Measurements from ENCODE around the gene ANXA8.
"Not testable (repeated sequence)": the region's sequence is repeated elsewhere in the genome, so short reads cannot be mapped to it uniquely, and the experiment has no call there.

The ANXA8 gene

DNA sequence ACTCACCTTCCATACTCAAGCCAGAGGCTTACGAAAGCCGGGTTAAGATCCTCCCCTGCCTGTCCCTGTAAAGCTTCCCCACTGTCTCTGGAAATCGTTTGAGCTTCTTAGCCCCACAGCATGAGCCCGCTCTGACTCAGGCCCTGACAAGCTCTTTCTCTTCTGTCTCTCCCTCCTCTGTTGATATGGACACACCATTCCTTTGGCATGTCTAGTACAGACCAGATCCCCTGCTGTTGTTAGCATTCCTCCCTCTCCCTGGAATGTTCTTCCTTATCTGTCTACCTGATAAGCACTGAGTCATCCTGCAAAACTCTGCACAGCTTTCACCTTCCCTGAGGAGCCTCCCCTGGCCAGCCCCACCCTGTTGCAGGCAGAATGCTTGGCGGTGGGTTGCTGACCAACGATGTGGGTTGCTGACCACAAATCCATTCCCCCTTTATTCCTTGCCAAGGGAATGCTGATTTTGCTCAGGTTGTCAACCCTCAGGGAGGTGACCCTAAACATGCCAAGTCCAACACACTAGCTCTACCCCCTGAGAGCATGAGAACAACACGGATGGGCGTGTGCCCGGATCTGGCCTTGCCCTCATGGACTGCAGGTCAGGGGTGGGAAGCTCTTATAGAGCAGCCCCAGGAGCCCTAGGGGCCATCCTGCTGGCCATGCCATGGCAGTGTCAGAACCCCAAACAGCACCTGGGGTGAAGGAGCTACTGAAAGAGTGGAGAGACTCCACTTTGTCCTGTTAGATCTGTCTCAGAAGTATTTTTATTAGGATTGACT, 21.1 kb downstream of the ANXA8 start:
- DNase-seq = not testable (repeated sequence)

DNA sequence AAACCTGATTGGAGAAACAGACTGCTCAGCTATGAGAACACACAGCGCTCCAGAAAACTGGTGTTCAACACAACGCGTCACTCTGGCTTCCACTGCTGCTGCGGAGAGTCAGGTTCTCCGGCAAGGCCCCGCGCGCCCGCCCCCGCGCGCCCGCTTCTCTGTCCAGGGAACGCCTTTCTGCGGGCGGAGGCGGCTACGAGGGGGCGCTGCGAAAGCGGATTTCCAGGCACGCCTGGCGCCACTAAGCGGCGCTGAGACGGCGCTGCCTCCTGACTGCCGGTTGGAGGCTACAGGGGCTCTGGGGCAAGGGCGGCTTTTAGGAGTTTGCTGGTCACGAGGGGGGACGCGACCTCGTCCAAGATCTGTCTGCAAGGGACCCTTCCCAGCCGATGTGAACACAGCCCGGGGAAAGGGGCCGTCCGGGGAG, 22.6 kb downstream of the ANXA8 start:
- peak; percentile 22 for DNase-seq

DNA sequence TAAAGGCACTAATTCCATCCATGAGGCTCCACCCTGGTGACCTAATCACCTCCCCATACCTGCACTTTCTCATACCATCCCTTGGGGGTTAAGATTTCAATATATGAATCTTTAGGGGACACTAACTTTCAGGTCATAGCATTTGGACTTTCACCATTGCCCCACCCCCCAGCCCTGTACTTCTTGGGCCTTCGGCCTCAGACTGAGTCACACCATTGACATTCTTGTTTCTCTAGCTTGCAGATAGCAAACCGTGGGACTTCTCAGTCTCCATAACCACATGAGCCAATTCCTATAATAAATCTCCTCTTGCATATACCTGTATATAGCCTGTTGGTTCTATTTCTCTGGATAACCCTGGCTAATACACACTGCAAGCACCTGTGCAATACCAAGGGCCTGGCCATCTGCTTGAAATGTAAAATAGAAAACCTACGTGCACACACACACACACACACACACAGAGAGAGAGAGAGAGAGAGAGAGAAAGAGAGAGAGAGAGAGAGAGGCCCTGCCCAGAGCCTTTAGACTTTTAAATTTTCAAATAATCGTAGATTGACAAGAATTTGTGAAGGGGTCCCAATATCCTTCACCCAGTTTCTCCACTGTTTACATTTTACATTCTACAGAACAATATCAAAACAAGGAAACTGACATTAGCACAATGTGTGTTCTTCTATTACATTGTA, 25.3 kb downstream of the ANXA8 start:
- no peak for DNase-seq

DNA sequence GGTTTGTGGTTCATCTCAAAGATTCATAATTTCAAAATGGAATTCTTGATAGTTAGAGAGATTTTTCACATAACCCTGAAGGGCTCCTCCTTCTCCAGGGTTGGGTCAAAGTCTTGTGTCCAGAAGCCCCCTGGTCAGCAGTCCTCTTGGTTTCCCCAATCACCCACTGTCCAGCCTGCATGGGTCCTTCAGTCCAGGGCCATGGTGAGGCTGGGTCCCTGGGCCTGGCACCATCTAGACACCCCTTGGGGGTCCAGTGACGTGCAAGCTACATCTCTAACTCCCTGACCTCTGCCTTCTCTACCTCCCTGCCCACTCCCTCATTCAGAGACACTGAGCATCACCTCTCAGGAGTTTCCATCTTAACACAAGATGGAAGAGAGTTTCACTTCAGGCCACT, 26.1 kb downstream of the ANXA8 start:
- no peak for DNase-seq

DNA sequence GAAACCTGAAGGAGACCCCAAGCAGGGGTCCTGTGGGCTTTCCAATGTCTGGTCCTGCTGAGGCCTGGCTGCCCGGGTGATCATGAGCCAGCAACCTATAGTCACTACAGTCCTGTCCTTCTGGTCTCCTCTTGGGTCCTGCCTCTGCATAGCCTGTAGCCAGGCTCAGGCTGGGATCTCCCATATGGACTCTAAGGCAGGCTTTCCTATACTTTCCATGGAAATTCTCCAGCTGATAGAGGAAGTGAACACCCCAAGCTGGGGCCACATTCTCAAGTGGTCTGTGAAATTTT, 26.4 kb downstream of the ANXA8 start:
- no peak for DNase-seq

DNA sequence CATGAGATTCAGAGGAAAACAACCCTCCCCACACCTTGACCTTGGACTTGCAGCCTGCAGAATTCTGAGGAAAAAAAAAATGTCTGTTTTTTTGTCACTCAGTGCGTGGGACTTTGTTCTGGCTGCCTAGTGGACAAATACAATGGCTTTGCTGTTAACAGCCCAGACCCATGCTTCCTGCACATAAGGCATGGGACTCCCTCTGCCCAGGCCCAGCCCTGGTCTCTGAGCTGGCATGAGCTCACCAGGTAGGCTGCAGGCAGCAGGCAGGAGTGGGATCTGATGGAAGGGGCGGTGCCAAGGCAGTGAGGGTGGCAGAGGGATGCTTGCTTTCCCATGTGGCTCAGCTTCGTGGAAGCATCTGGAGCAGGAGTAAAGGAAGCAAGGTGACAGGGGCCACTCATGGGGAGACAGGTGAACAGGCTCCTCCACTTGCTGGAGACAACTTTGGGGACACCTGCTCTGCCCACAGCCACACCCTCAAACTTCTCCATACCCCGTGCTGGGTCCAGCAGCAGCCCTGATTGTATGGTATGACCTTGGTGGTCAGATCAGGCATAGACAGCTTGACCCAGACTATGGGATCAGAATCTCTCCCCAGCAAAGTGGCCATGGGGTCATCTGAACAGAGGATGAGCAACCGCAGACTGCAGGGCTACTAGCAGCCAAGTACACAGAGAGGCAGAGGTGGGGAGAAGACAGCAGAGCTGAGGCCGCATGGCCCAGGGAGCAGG, 27.0 kb downstream of the ANXA8 start:
- no peak for DNase-seq

DNA sequence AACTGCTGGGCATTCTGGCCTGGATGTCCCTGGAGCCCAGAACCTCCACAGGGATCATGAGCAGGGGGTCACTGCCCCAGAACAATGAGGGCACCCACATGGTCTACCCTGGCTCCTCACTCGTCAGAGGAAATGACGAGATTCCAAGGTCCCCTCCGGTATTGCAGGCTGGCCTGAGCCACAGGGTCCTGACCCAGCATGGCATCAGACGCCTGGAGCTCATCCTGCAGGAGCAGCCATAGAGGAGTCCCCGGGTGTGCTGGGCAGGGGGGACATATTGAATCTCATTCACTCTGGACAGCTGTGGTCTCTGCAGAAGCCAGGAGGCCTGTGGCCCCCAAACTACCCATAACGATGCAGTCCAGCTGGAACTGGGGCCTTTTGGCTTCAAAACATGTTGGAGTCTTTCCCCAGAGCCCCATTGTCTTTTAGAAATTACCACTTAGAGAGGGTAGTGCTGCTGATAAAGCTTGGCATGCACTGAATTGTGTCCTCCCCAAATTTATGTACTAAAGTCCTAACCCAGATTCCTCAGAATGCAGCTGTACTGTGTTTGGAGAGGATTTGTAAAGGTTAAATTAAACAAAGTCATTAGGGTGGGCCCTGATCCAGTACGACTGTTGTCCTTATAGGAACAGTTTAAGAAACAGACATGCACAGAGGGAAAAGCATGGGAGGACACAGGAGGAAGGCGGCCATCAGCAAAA, 27.7 kb downstream of the ANXA8 start:
- no peak for DNase-seq

DNA sequence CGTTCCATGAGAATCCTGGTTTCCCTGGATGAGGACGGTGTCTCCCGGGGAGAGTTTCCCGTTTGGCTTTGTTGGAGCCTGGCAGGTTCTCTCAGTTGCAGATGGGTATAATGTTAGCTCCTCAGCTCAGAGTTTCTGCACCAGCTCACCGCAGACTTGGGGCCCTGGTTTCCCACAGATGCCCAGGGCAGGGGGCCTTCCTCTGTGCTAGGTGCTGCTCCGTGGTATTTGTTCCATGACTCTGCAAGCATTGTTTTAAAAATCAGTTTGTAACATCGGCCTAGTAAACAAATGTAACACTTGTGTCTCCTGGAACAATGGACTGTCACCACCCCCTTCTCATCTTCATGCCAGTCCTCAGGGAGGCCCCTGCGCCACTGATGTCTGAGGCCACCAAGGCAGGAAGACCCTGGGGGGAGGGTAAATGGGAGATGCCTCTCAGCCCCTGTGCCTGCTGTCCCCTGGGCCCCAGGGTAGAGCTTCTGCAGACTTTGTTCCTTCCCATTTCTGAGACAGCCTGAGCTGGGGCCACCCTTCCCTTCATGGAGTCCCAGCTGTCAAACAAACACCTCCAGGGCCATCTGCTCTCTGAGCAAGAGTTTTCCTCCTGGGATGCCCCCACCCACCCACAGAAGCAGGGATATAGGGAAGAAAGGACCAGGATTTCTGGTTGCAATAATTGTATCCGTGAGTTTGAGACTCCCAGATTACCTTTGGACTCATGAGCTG, 28.4 kb downstream of the ANXA8 start:
- not testable (repeated sequence) for DNase-seq

DNA sequence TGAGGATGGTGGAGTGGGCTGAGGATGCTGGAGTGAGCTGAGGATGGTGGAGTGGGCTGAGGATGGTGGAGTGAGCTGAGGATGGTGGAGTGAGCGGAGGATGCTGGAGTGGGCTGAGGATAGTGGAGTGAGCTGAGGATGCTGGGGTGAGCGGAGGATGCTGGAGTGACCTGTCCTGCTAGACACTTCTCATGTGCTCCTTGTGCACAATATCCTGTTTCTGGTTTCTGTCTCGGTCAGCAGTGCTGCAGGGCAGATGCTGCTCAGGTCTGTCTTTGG, 29.2 kb downstream of the ANXA8 start:
- DNase-seq = no peak

DNA sequence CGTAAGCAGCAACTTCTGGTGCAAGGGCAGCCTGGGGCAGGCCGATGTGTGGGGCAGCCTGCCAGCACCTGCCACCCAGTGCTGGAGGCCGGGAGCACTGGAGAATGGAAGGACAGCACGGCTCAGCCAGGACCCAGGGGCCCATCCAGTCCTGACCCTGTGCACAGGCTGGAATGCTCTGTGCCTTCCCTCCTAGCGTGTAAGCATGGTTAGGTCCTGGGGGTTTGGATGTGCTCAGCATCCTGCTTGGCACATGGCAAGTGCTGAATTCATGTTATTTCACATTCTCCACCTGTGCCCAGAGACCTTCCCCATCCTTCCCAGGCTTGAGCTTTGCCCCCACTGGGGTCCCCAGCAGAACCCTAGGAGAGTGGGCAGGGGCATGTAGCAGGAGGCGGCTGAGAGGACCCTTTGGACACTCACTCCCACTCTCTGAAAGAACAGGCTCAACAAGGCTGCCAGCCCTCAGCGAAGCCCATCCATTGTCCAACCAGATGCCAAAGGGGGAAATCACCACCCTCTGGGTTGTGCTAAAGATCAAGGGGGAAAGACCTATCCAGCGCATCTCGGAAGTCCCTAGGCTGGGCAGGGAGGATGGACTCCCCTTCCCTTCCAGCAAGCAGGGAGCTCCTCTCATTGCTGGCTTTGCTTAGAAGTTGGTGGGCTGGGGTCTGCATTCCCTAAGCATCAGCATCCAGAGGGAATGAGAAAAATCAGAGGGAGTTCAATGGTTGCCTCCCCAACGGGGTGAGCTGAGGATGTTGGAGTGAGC, 29.7 kb downstream of the ANXA8 start:
- DNase-seq = no peak

DNA sequence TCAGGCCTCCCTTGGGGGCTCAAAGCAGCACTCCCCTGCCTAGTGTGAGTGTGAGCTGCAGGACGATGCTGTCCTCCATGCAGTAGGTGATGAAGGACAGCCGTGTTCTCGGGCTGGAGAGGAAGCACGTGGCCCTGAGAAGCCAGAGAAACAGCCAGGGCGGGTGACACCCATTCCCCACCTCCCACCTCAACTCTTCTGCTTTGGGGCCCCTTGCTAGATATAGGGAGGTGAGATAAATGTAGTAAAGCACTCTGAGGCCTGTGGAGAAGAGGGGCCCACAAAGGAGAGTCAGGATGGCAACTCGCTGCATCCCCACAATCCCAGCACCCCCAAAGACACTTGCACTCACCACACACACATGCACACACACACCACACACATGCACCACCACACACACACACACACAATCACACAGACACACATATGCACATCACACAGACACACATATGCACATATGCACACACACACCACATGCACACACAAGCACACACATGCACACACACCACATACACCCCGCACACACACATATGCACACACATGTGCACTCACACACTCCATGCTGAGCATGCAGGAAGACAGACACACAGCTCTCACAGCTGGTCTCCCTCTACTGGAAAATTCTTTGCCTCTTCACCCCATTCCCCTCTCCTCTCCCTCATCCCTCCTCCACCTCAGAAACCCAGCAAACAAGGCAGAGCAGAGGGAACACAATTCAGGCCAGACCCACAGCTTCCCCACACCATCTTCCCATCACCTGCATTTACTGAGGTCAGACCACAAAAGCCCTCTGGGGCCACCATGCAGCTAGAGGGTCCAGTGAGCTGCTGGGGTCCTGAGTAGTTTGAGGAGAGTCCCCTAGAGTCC, 30.5 kb downstream of the ANXA8 start:
- no peak for DNase-seq

DNA sequence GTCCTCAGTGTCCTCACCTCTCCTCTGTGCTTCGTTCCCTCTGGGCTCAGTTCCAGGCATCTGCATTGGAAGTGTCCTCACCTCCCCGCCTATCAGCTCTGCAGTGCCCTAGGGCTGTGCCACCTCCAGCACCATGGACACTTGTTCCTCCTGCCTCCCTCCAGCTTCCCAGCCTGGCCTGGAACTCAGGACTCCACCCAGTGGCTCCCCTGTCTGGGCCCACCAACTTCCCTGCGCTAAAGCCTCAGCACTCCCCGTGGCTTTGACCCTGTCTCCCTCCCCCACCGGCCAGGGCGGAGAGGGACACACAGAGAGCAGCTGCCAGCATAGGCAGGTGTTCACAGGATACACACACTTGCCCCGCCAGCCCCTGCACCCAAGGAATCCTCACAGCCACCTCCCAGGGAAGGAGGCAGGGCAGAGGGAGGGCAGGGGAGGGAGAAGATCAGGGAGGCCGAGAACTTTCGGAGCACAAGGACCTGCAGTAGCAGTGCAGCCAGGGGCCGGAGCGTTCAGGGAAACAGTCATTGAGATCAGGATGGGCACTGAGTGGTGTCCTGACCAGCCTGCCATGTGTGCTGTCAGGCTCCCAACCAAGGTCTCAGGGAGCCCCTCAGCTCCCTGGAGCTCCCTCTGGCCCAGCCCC, 31.3 kb downstream of the ANXA8 start:
- DNase-seq = no peak

DNA sequence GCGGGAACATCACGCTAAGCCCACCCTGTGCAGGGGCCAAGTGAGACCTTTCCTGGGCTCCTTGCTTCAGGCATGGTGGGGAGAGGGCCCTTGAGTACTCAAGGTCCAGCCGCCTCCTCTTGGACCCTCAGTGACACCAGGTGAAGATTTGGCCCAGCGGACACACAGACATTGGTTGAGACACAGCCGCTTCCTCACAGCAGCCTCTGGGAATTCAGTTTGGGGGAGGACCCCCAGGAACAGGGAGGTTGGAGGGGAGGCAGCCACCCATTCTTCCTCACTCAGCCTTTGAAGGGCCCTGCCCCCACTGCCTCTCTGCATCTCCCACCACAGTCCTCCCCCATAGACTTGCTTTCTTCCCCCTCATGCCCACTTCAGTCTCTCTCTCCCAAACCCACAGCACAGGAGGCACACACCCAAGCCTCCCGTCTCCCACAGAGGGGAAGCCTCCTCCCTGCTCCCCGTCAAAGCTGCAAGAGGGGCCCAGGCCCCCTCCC, 31.9 kb downstream of the ANXA8 start:
- DNase-seq = no peak

DNA sequence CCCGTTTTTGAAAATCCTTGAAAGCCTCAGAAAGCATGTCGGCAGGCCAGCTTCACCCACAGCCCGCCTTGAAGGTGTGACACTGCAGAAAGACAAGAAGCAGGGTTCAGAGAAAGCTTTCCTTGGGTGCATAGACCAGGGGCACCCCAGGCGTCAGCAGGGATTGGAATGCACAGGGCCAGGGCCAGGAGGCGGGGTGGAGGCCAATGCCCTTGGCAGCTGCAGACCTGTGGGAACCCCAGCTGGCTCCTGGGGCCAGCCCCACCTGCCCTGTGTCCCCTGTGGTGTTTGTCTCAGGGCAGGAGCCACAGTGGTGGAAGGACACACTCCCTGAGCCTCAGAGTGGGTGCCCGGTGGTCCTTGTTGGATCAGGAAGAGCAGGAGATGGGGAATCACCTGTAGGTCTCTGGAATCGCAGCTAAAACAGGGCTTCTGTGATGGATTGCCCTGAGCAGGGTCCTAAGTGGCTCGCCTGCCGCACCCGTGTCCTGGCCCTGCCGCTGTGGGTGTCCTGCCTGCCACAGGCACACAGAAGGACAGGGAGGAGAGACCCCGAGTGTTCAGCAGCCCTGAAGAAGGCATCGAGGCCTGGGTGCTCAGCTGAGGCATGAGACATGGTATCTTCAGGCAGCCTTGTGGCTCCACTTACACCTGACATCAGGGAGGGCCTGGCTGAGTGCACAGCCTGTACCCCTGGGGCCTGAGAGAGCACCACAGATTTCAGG, 32.5 kb downstream of the ANXA8 start:
- no peak for DNase-seq

DNA sequence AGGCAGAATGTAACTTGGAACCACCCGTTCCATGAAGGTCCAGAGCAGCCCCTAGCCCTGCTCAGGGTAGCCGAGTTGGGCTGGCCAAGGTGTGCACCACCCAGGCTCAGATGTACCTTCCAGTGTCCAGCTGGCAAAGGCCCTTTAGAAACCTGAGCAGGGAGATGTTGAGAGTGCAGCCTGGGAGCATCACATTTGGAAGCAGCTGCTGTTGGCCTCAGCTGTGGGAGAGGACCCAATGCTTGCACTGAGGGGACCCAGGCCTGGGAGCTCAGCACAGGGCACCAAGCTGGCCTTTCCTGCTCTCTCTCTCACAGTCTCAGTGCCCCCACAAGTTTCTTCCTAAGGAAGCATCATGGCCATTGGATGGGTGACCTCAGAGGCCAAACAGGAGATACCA, 33.5 kb downstream of the ANXA8 start:
- no peak for DNase-seq

DNA sequence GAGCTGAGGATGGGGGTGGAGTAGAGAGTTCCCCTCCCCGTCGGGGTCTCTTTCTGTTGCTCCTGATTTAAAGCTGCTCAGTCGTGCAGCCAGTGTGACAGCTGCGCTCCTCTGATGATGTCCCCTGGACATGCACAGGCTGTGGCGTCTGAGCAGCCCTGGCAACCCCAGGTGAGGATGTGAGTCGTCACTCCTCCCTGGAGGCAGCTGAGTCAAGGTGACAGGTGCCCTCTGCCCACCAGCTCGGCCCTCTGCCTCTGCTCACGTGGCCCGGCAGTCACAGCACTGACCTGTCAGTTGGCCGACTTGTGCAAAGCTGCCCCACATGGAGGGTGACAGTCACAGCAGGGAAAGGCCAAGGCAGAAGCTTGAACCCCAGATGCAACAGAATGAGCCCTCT, 33.9 kb downstream of the ANXA8 start:
- DNase-seq = no peak

DNA sequence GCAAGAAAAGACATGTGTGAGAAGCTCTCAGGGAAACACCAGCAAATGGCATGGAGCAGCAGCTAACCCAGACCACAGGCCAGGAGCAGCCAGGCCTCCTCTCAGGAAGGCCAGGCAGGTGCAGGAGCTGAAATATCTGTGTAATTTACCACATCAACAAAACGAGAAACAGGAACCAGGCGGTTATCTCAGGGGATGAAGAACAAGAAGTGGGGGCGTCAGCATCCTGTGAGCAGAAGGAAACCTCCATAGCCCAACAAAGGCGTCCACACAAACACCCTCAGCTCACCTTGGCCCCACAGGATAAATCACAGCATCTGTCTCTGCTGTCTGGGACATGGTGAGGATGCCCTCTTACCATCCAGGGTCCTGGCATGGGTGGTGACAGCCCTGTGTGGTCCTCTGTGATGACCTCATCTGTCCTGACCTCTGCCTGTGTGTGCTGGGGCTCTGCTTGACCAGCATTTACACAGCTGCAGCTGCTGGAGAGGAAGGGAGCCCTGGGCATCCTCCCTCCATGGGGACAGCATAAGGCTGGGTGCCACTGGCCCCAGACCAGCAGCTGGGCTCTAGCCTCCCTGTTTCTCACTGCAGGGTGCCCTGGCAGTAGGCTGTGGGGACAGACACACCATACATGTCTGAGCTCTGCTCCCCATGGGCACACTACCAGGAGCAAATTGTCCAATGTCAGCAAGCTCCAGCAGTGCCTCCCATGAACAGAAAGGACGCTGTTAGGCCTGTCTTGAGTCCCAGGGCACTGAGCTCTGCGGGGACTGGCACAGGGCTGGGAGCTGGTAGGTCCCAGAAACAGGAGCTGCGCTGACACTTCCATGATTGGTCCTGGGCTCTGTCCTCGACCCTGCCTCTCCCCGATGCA, 34.6 kb downstream of the ANXA8 start:
- no peak for DNase-seq

DNA sequence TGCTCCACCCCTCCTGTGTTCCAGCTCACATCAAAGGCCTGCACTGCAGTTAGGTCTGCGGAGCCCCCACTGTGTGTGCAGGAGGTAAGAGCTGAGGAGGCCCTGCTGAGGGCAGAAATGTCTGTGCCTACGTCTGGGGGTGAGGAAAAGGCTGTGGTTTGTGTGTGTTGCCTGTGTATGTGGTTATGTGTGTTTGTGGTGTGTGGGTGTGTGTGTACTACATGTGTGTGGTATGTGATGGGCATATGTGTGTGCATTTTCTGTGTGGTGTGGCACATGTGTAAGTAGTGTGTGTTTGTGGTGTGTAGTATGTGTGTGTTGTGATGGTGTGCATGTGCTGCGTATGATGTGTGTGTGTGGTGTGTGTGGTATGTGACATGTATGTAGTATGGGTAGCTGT, 36.2 kb downstream of the ANXA8 start:
- DNase-seq = no peak

DNA sequence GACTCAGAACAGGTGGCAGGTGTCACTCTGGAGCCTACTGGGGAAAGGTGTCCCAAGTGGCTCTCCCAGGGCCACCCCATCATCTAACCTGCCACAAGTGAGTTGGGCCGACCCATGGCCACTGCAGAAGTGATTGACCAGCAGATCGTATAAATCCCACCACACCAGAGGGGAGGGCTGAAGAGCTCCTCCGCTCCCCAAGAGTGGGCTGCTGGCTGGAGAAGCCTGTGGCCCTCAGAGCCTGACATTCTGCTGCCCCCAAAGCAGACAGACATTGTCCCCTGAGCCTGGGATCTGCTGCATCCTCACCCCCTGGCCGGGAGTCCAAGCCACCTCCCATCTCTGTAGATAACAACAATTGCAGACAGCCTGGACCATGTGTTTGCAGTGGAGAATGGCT, 36.7 kb downstream of the ANXA8 start:
- no peak for DNase-seq
